A549 treated with CpdA at 1 μM for 4 hours (cell line): ENCODE results near the gene PCDHGA3. TPM values are rescaled to one million over a fixed set of nuclear protein-coding genes. Genes with fewer than 3 reads are reported as not detected.

ENCODE experiments used
- total RNA-seq: library from RNA; stranded (reverse); fragments of 200-300 nt; extraction: Qiagen RNA extraction; gene quantifications from 5 replicates; pipeline ENCODE4 v1.2.3, GENCODE V29; 2022; ENCODE audit warnings: low read depth

PCDHGA3 gene
- total RNA-seq, 1 experiment from 2014 or later = 0.05 TPM

Other genes with a start within 250 kb of the PCDHGA3 start
- 2.7 to 5.4 TPM (median 3.7 TPM) in 5 replicates for gene PCDHB2, start 249.2 kb upstream of the PCDHGA3 start, total RNA-seq
- gene PCDHB3, start 243.4 kb upstream of the PCDHGA3 start, total RNA-seq = 0.02 to 0.06 TPM (median 0.05 TPM) in 3 of 5 replicates, not detected in the others
- gene PCDHB4, start 222.0 kb upstream of the PCDHGA3 start, total RNA-seq = 0.03 to 0.09 TPM (median 0.06 TPM) in 4 of 5 replicates, not detected in the other
- gene PCDHB5, start 208.6 kb upstream of the PCDHGA3 start, total RNA-seq = 1.2 to 1.9 TPM (median 1.5 TPM) in 5 replicates
- 0.89 to 1.2 TPM (median 1.1 TPM) in 5 replicates for gene PCDHB6, start 193.8 kb upstream of the PCDHGA3 start, total RNA-seq
- 0.01 TPM in 1 of 5 replicates, not detected in the others for gene PCDHB7, start 171.2 kb upstream of the PCDHGA3 start, total RNA-seq
- gene PCDHB8, start 166.0 kb upstream of the PCDHGA3 start, total RNA-seq = 0.24 to 0.42 TPM (median 0.37 TPM) in 5 replicates
- 0.05 to 0.10 TPM (median 0.08 TPM) in 4 of 5 replicates, not detected in the other for gene PCDHB16, start 161.4 kb upstream of the PCDHGA3 start, total RNA-seq
- gene PCDHB9, start 156.7 kb upstream of the PCDHGA3 start, total RNA-seq = 0.01 to 0.03 TPM in 2 of 5 replicates, not detected in the others
- gene PCDHB10, start 151.5 kb upstream of the PCDHGA3 start, total RNA-seq = 0.03 to 0.06 TPM in 2 of 5 replicates, not detected in the others
- 0.06 to 0.14 TPM (median 0.09 TPM) in 5 replicates for gene PCDHB11, start 144.2 kb upstream of the PCDHGA3 start, total RNA-seq
- 0.07 TPM in 1 of 5 replicates, not detected in the others for gene PCDHB12, start 135.1 kb upstream of the PCDHGA3 start, total RNA-seq
- gene PCDHB13, start 129.9 kb upstream of the PCDHGA3 start, total RNA-seq = 0.02 to 0.08 TPM (median 0.07 TPM) in 5 replicates
- gene PCDHB14, start 120.5 kb upstream of the PCDHGA3 start, total RNA-seq = 0.06 to 0.13 TPM (median 0.09 TPM) in 5 replicates
- 0.05 to 0.07 TPM (median 0.06 TPM) in 4 of 5 replicates, not detected in the other for gene PCDHB15, start 98.4 kb upstream of the PCDHGA3 start, total RNA-seq
- gene SLC25A2, start 39.8 kb upstream of the PCDHGA3 start, total RNA-seq = not detected in 5 replicates
- 66.8 to 81.4 TPM (median 74.0 TPM) in 5 replicates for gene TAF7, start 23.0 kb upstream of the PCDHGA3 start, total RNA-seq
- gene PCDHGA1, start 13.3 kb upstream of the PCDHGA3 start, total RNA-seq = 0.27 to 0.49 TPM (median 0.31 TPM) in 5 replicates
- 0.44 to 0.73 TPM (median 0.59 TPM) in 5 replicates for gene PCDHGA2, start 5.1 kb upstream of the PCDHGA3 start, total RNA-seq
- gene PCDHGB1, start 6.3 kb downstream of the PCDHGA3 start, total RNA-seq = 1.0 to 2.1 TPM (median 1.9 TPM) in 5 replicates
- gene PCDHGA4, start 11.2 kb downstream of the PCDHGA3 start, total RNA-seq = 0.08 to 0.20 TPM (median 0.10 TPM) in 5 replicates
- gene PCDHGB2, start 16.2 kb downstream of the PCDHGA3 start, total RNA-seq = 0.07 to 0.19 TPM (median 0.17 TPM) in 5 replicates
- gene PCDHGA5, start 20.3 kb downstream of the PCDHGA3 start, total RNA-seq = 0.11 to 0.17 TPM (median 0.15 TPM) in 5 replicates
- gene PCDHGB3, start 26.4 kb downstream of the PCDHGA3 start, total RNA-seq = 0.15 to 0.35 TPM (median 0.20 TPM) in 5 replicates
- gene PCDHGA6, start 30.1 kb downstream of the PCDHGA3 start, total RNA-seq = 0.13 to 0.28 TPM (median 0.22 TPM) in 5 replicates
- gene PCDHGA7, start 38.9 kb downstream of the PCDHGA3 start, total RNA-seq = 0.72 to 1.3 TPM (median 0.96 TPM) in 5 replicates
- gene PCDHGB4, start 43.9 kb downstream of the PCDHGA3 start, total RNA-seq = 0.66 to 1.0 TPM (median 0.73 TPM) in 5 replicates
- gene PCDHGA8, start 48.8 kb downstream of the PCDHGA3 start, total RNA-seq = 0.02 TPM in 2 of 5 replicates, not detected in the others
- gene PCDHGB5, start 54.1 kb downstream of the PCDHGA3 start, total RNA-seq = 1.9 to 2.8 TPM (median 2.4 TPM) in 5 replicates
- gene PCDHGA9, start 58.9 kb downstream of the PCDHGA3 start, total RNA-seq = 0.06 to 0.14 TPM (median 0.08 TPM) in 3 of 5 replicates, not detected in the others
- gene PCDHGB6, start 64.2 kb downstream of the PCDHGA3 start, total RNA-seq = 0.06 to 0.12 TPM (median 0.09 TPM) in 4 of 5 replicates, not detected in the other
- gene PCDHGA10, start 69.2 kb downstream of the PCDHGA3 start, total RNA-seq = 0.01 TPM in 1 of 5 replicates, not detected in the others
- 0.03 to 0.16 TPM (median 0.07 TPM) in 5 replicates for gene PCDHGB7, start 73.8 kb downstream of the PCDHGA3 start, total RNA-seq
- gene PCDHGA11, start 77.2 kb downstream of the PCDHGA3 start, total RNA-seq = 0.02 TPM in 1 of 5 replicates, not detected in the others
- gene PCDHGA12, start 86.7 kb downstream of the PCDHGA3 start, total RNA-seq = 0.02 TPM in 1 of 5 replicates, not detected in the others
- 6.1 to 7.1 TPM (median 6.4 TPM) in 5 replicates for gene PCDHGC3, start 132.1 kb downstream of the PCDHGA3 start, total RNA-seq
- 0.02 to 0.15 TPM (median 0.05 TPM) in 3 of 5 replicates, not detected in the others for gene PCDHGC4, start 141.2 kb downstream of the PCDHGA3 start, total RNA-seq
- gene PCDHGC5, start 145.3 kb downstream of the PCDHGA3 start, total RNA-seq = 0.05 TPM in 1 of 5 replicates, not detected in the others